H9 (cell line): ENCODE data around the gene SMURF1. TPM values are rescaled to one million over a fixed set of nuclear protein-coding genes. Genes with fewer than 3 reads are reported as not detected.

Experiments used
- DNase-seq: peaks from one replicate; pipeline ENCODE4 v3.0.0-alpha.2; 2017
- H2AFZ ChIP-seq: one replicate; pipeline ENCODE4 v1.6.1; 2013; ENCODE audit warnings: mild to moderate bottlenecking, low read length, control low read depth, moderate library complexity
- H2AK5ac ChIP-seq: 2 replicates; pipeline ENCODE4 v1.6.1; 2013; ENCODE audit warnings: low read length, control low read depth, mixed read lengths; ENCODE audit not compliant: insufficient read length
- H2BK120ac ChIP-seq: one replicate; pipeline ENCODE4 v1.6.1; 2013; ENCODE audit warnings: low read depth, mild to moderate bottlenecking, low read length, control low read depth, inconsistent platforms; ENCODE audit not compliant: poor library complexity, severe bottlenecking
- H2BK12ac ChIP-seq: 2 replicates; pipeline ENCODE4 v1.6.1; 2013; ENCODE audit warnings: low read length, control low read depth, mixed read lengths, low read depth; ENCODE audit not compliant: insufficient read length
- H2BK15ac ChIP-seq: 2 replicates; pipeline ENCODE4 v1.6.1; 2013; ENCODE audit warnings: low read depth, low read length, control low read depth
- H2BK20ac ChIP-seq: one replicate; pipeline ENCODE4 v1.6.1; 2013; ENCODE audit warnings: low read depth, mild to moderate bottlenecking, low read length, control low read depth, inconsistent platforms; ENCODE audit not compliant: poor library complexity, severe bottlenecking
- H2BK5ac ChIP-seq: 2 replicates; pipeline ENCODE4 v1.6.1; 2013; ENCODE audit warnings: low read length, control low read depth, mixed read lengths; ENCODE audit not compliant: insufficient read length
- H3K14ac ChIP-seq: 2 replicates; pipeline ENCODE4 v1.6.1; 2013; ENCODE audit warnings: low read length, control low read depth; ENCODE audit not compliant: insufficient read depth
- H3K18ac ChIP-seq: 2 replicates; pipeline ENCODE4 v1.6.1; 2013; ENCODE audit warnings: low read depth, mild to moderate bottlenecking, mixed read lengths, low read length, control low read depth; ENCODE audit not compliant: insufficient read length
- H3K23ac ChIP-seq: 2 replicates; pipeline ENCODE4 v1.6.1; 2013; ENCODE audit warnings: low read length, control low read depth, mixed read lengths, low read depth; ENCODE audit not compliant: insufficient read length
- H3K23me2 ChIP-seq: 2 replicates; pipeline ENCODE4 v1.6.1; 2013; ENCODE audit warnings: low read depth, mild to moderate bottlenecking, mixed read lengths, low read length, control low read depth; ENCODE audit not compliant: insufficient read length, poor library complexity, severe bottlenecking
- H3K27ac ChIP-seq: 2 replicates; pipeline ENCODE4 v1.5.1; 2013; ENCODE audit warnings: low read length, control low read depth, mixed read lengths, low read depth; ENCODE audit not compliant: insufficient read length
- H3K27me3 ChIP-seq: 2 replicates; pipeline ENCODE4 v1.6.1; 2013; ENCODE audit warnings: low read length, control low read depth, inconsistent platforms; ENCODE audit not compliant: insufficient read depth
- H3K4ac ChIP-seq: 2 replicates; pipeline ENCODE4 v1.6.1; 2013; ENCODE audit warnings: low read depth, mild to moderate bottlenecking, control low read depth, inconsistent platforms, low read length, moderate library complexity
- H3K4me1 ChIP-seq: 2 replicates; pipeline ENCODE4 v1.6.1; 2013; ENCODE audit warnings: low read length, control low read depth, inconsistent platforms; ENCODE audit not compliant: insufficient read depth
- H3K4me2 ChIP-seq: 2 replicates; pipeline ENCODE4 v1.6.1; 2013; ENCODE audit warnings: low read length, control low read depth, mixed read lengths; ENCODE audit not compliant: insufficient read length, insufficient read depth
- H3K56ac ChIP-seq: 2 replicates; pipeline ENCODE4 v1.6.1; 2013; ENCODE audit warnings: low read depth, mild to moderate bottlenecking, mixed read lengths, low read length, control low read depth; ENCODE audit not compliant: insufficient read length
- H3K79me1 ChIP-seq: 2 replicates; pipeline ENCODE4 v1.6.1; 2013; ENCODE audit warnings: low read depth, mild to moderate bottlenecking, moderate library complexity, low read length, control low read depth, inconsistent platforms; ENCODE audit not compliant: insufficient read depth, poor library complexity, severe bottlenecking
- H3K79me2 ChIP-seq: 2 replicates; pipeline ENCODE4 v1.6.1; 2013; ENCODE audit warnings: low read length, control low read depth, inconsistent platforms; ENCODE audit not compliant: insufficient read depth
- H3K9ac ChIP-seq: 2 replicates; pipeline ENCODE4 v1.6.1; 2013; ENCODE audit warnings: low read length, control low read depth, mixed read lengths; ENCODE audit not compliant: insufficient read length; ENCODE audit errors: extremely low read depth
- H3K9me3 ChIP-seq: one replicate; pipeline ENCODE4 v1.6.1; 2013; ENCODE audit warnings: low read depth, low read length, inconsistent platforms; ENCODE audit not compliant: control insufficient read depth
- H3T11ph ChIP-seq: one replicate; pipeline ENCODE4 v1.6.1; 2013; ENCODE audit warnings: mild to moderate bottlenecking, low read length, control low read depth, inconsistent platforms
- H4K20me1 ChIP-seq: one replicate; pipeline ENCODE4 v1.6.1; 2013; ENCODE audit not compliant: control insufficient read depth, insufficient read length, insufficient read depth
- H4K5ac ChIP-seq: 2 replicates; pipeline ENCODE4 v1.6.1; 2013; ENCODE audit warnings: low read depth, mild to moderate bottlenecking, mixed read lengths, low read length, control low read depth; ENCODE audit not compliant: insufficient read length
- H4K8ac ChIP-seq: replicated peaks from 2 replicates; pipeline ENCODE4 v1.6.1; 2013; ENCODE audit warnings: low read length, control low read depth, mixed read lengths, low read depth; ENCODE audit not compliant: insufficient read length
- H4K91ac ChIP-seq: 2 replicates; pipeline ENCODE4 v1.6.1; 2013; ENCODE audit warnings: low read depth, mild to moderate bottlenecking, moderate library complexity, mixed read lengths, low read length, control low read depth; ENCODE audit not compliant: insufficient read length
- H3K27ac Mint-ChIP-seq, 3 experiments: 2 replicates in 2 of 3; 3 replicates in 1 of 3; pipeline ENCODE4 v1.8.0; 2020 to 2021; ENCODE audit warnings: mixed read lengths in 3 of 3, mild to moderate bottlenecking in 1 of 3, moderate library complexity in 1 of 3
- H3K27me3 Mint-ChIP-seq: 2 replicates; pipeline ENCODE4 v1.8.0; 2021; ENCODE audit warnings: low read depth, mild to moderate bottlenecking, moderate library complexity, mixed read lengths
- H3K36me3 Mint-ChIP-seq, 3 experiments: 2 replicates in 2 of 3; 3 replicates in 1 of 3; pipeline ENCODE4 v1.8.0; 2020 to 2021; ENCODE audit warnings: low read depth in 3 of 3, mixed read lengths in 3 of 3; ENCODE audit not compliant: insufficient read depth in 1 of 3
- H3K4me1 Mint-ChIP-seq, 2 experiments: 2 replicates each; pipeline ENCODE4 v1.8.0; 2020; ENCODE audit warnings: mixed read lengths in 2 of 2
- H3K4me3 Mint-ChIP-seq, 2 experiments: 2 replicates in 1 of 2; 3 replicates in 1 of 2; pipeline ENCODE4 v1.8.0; 2020 to 2021; ENCODE audit warnings: mild to moderate bottlenecking in 2 of 2, mixed read lengths in 2 of 2, moderate library complexity in 1 of 2
- H3K9me3 Mint-ChIP-seq, 2 experiments: 2 replicates in 1 of 2; 3 replicates in 1 of 2; pipeline ENCODE4 v1.8.0; 2020; ENCODE audit warnings: mild to moderate bottlenecking in 2 of 2, mixed read lengths in 2 of 2, moderate library complexity in 1 of 2
- CTCF ChIP-seq: fragments of 200-600 bp; sonication (generic); conservative IDR thresholded peaks from 3 replicates; pipeline ENCODE4 v1.8.0; 2021; ENCODE audit warnings: antibody characterized with exemption, mild to moderate bottlenecking
- WGBS: extraction: QIAGEN DNeasy Blood & Tissue Kit; methylation state at CpG from one replicate; pipeline ENCODE4 v1.1.7; 2013; ENCODE audit warnings: missing lambda C conversion rate, low lambda C conversion rate, mixed read lengths; ENCODE audit not compliant: insufficient read length; ENCODE audit errors: extremely low coverage; 5-methylcytosine and 5-hydroxymethylcytosine counted together
- total RNA-seq: library from RNA; stranded (reverse); gene quantifications from 2 replicates; pipeline ENCODE4 v1.2.1, GENCODE V29; 2021

The SMURF1 gene
- total RNA-seq, 1 experiment from 2014 or later, result 29.4 TPM

DNA sequence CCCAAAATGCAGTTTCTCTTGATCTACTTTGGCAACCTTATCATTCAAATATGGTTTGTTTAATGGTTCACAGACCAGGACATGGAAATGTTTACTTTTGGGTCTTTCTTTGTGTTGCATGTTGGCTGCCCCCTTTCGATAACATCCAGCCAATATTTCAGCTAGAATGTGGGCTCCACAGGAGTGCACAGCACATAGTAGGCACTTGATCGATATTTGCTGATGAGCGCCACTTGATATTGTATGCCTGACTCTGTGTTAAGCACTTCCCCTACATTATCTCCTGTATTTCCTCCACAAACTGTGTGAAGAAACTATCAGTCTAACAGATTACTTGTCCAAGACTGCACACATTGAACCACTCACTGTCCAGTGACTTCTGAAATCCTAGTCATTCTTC lies 60.2 kb downstream of the SMURF1 start:
- DNase-seq, result no peak
- Histone ChIP-seq H3K79me2 (peaks cover 11% of the 10 kb centered on the region; the same call in 1 of the 2 replicates), H2BK5ac (no peak overlapping the region), H3K23ac (no peak overlapping the region), H3K18ac (no peak overlapping the region), H3K56ac (no peak overlapping the region), H3K9ac (no peak overlapping the region), H3K79me1 (peaks cover 8% of the 10 kb centered on the region), H4K8ac (no peak overlapping the region), H3K9me3 (no peaks in the 10 kb centered on the region), H2AFZ (no peak overlapping the region), H3K14ac (no peak overlapping the region), H2BK12ac (no peak overlapping the region), H2BK20ac (no peak overlapping the region), H3K4me1 (peaks cover 5% of the 10 kb centered on the region; the same call in 1 of the 2 replicates), H3K27me3 (no peaks in the 10 kb centered on the region), H2BK15ac (no peak overlapping the region), H4K20me1 (no peaks in the 10 kb centered on the region), H2AK5ac (no peak overlapping the region), H3K4ac (no peak overlapping the region), H3K27ac (no peak overlapping the region), H2BK120ac (no peak overlapping the region), H3K4me2 (no peak overlapping the region), H3T11ph (no peak overlapping the region), H4K91ac (no peak overlapping the region), H3K23me2 (no peaks in the 10 kb centered on the region), H4K5ac (no peak overlapping the region)
- no peak overlapping the region; a peak in 1 of 7 replicates for H3K27ac Mint-ChIP-seq
- peaks cover 0 to 5% of the 10 kb centered on the region in 2 experiments; a peak in 1 of 5 replicates for H3K9me3 Mint-ChIP-seq
- no CpG with 5 or more reads among the region's 3 CpGs for WGBS
- H3K27me3 Mint-ChIP-seq, result no peaks in the 10 kb centered on the region; the same call in 1 of the 2 replicates
- H3K36me3 Mint-ChIP-seq, result peaks cover 6 to 12% (median 7%) of the 10 kb centered on the region in 3 experiments; a peak in 6 of 7 replicates
- H3K4me3 Mint-ChIP-seq, result no peak overlapping the region
- no peak for TF ChIP-seq CTCF
- peaks cover 10 to 14% of the 10 kb centered on the region in 2 experiments for H3K4me1 Mint-ChIP-seq
